HUES64 (cell line): ENCODE measurements around the gene MRTFA.
"Not testable (repeated sequence)": the region's sequence is repeated elsewhere in the genome, so short reads cannot be mapped to it uniquely, and the experiment has no call there.

Source experiments
- H3K27ac ChIP-seq: 2 replicates; pipeline ENCODE4 v1.7.0; 2013; ENCODE audit warnings: low read depth, low read length, inconsistent platforms
- H3K27me3 ChIP-seq: 2 replicates; pipeline ENCODE4 v1.6.1; 2013; ENCODE audit warnings: mild to moderate bottlenecking, low read length; ENCODE audit not compliant: insufficient read depth
- H3K36me3 ChIP-seq: 2 replicates; pipeline ENCODE4 v1.6.1; 2013; ENCODE audit warnings: mild to moderate bottlenecking, low read length; ENCODE audit not compliant: insufficient read depth
- H3K4me1 ChIP-seq: 2 replicates; pipeline ENCODE4 v1.6.1; 2013; ENCODE audit warnings: mild to moderate bottlenecking, low read length, moderate library complexity; ENCODE audit not compliant: insufficient read depth
- H3K4me3 ChIP-seq: 2 replicates; pipeline ENCODE4 v1.5.1; 2013; ENCODE audit warnings: mild to moderate bottlenecking, low read length, moderate library complexity
- H3K9ac ChIP-seq: 2 replicates; pipeline ENCODE4 v1.6.1; 2013; ENCODE audit warnings: mild to moderate bottlenecking, low read depth, low read length
- H3K9me3 ChIP-seq: 2 replicates; pipeline ENCODE4 v1.6.1; 2013; ENCODE audit warnings: low read depth, low read length; ENCODE audit not compliant: insufficient read depth
- WGBS: fragments of 150-250, 120-280 bp; methylation state at CpG from one replicate; pipeline ENCODE4 v1.1.7; 2013; ENCODE audit warnings: missing lambda C conversion rate; 5-methylcytosine and 5-hydroxymethylcytosine counted together

The MRTFA gene

DNA sequence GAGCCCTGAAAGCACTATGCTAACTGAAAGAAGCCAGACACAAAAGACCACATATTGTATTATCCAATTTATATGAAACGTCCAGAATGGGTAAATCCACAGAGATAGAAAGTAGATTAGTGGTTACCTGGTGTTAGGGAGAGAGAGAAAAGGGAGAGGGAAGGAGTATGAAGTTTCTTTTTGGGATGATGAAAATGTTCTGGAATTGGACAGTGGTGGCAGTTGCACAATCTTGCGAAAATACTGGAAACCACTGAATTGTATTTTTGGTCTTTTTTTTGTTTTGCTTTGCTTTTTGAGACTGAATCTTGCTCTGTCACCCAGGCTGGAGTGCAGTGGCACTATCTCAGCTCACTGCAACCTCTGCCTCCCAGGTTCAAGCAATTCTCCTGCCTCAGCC is 63.5 kb downstream of the MRTFA start:
- Histone ChIP-seq H3K9ac (no peak overlapping the region), H3K4me3 (no peak overlapping the region), H3K27me3 (no peaks in the 10 kb centered on the region), H3K36me3 (peaks cover 7% of the 10 kb centered on the region; the same call in 1 of the 2 replicates), H3K27ac (no peak overlapping the region), H3K9me3 (peaks cover 24% of the 10 kb centered on the region), H3K4me1 (peaks cover 4% of the 10 kb centered on the region; the same call in 1 of the 2 replicates)
- 96% methylated on average over 2 of the region's 2 CpGs for WGBS

DNA sequence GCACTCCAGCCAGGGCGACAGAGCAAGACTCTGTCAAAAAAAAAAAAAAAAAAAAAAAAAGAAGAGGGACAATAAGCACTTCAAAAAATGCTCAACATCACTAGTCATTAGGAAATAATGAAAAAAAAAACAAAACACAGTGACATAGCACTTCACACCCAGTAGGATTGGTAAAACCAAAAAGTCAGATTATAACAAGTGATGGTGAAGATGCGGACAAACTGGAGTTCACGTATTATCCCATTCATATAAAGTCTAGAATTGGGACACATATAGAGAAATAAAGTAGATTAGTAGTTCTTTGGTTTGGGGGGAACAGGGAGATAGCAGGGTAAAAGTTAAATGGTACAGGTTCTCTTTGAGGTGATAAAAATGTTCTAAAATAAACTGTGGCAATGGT is 64.6 kb downstream of the MRTFA start:
- Histone ChIP-seq H3K27me3 (no peaks in the 10 kb centered on the region), H3K4me1 (peaks cover 9% of the 10 kb centered on the region), H3K4me3 (no peak overlapping the region), H3K9ac (no peak overlapping the region), H3K27ac (no peak overlapping the region), H3K9me3 (peaks cover 24% of the 10 kb centered on the region), H3K36me3 (peaks cover 7% of the 10 kb centered on the region; the same call in 1 of the 2 replicates)
- WGBS, result 100% methylated on average over 2 of the region's 3 CpGs

DNA sequence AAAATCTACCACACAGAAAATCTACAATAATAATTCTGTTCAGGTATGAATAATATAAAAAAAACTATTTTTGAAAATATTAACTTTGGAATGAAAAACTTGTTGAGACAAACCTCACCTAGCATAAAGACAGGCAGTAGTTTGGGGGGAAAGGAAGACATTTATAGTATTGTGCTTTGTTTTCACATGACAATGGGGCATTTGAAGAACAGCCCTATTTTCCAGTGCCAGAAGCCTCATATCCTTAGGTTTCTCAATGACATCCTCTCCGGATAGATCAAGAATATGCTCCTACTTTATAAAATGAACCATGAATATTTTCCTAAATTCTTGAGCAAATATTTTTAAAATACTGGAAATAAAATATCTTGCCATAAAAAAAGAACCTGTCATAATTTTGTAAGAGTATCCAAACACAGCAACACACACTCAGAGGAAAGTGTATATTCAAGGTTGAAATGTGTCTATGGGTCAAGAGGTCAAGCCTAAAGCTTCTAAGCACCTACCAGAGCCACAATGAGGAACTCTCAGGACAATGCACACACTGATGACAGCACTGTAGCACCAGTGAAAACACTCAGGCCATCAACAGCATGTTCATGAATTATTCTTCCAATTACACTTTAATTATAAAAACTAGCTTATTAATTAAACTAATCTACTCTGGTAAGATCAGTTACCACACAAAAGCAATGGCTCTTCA is 68.7 kb downstream of the MRTFA start:
- 69% methylated on average over 1 of the region's 1 CpG for WGBS
- Histone ChIP-seq H3K4me1 (peaks cover 15% of the 10 kb centered on the region), H3K4me3 (no peak overlapping the region), H3K9me3 (peaks cover 23% of the 10 kb centered on the region), H3K9ac (no peak overlapping the region), H3K36me3 (peaks cover 7% of the 10 kb centered on the region; the same call in 1 of the 2 replicates), H3K27me3 (no peaks in the 10 kb centered on the region), H3K27ac (no peak overlapping the region)

DNA sequence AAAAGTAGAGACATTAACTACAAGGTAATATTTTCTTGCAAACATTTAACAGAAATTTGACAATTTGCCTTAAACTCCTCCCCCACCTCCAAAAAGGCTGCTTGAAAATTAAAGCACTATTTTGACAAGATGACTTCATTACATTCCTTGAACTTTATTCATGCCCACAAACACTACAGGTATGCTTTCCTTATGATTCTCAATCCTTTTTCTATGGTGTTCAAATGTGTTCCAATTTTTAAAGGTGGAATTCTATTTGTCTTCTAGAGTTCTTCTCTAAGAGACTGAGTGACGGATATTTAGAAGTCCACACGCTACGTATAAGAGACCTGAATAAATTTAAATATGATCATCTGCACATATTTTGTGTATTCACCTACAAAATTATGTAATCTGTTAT is 69.4 kb downstream of the MRTFA start:
- H3K4me1 ChIP-seq, result peaks cover 15% of the 10 kb centered on the region
- no peak overlapping the region for H3K27ac ChIP-seq
- H3K9me3 ChIP-seq, result peaks cover 16% of the 10 kb centered on the region
- H3K27me3 ChIP-seq, result no peaks in the 10 kb centered on the region
- no CpG with 5 or more reads among the region's 3 CpGs for WGBS
- H3K4me3 ChIP-seq, result no peak overlapping the region
- peaks cover 3% of the 10 kb centered on the region; the same call in 1 of the 2 replicates for H3K36me3 ChIP-seq
- no peak overlapping the region for H3K9ac ChIP-seq

DNA sequence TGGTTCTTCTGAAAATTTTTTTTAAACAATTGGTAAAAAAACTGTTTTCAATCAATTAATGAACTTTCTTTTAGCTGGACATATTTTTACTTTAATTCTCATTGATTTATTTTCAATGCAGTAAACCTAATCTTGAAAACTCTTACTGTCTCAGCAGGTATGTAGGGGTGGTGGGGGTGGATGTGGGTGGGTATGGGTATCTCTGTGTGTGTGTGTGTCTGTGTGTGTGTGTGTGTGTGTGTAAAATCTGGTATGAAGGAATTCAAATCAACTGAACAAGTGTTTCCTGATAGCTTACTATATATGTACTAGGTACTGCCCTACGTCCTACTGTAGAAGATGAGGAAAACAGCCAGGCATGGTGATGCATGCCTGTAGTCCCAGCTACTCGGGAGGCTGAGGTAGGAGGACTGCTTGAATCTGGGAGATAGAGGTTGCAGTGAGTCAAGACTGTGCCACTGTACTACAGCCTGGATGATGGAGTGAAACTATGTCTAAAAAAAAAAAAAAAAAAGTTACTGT is 75.5 kb downstream of the MRTFA start:
- no peak overlapping the region for H3K27ac ChIP-seq
- no peaks in the 10 kb centered on the region for H3K27me3 ChIP-seq
- no peak overlapping the region for H3K4me3 ChIP-seq
- WGBS, result 94% methylated on average over 2 of the region's 2 CpGs
- H3K9ac ChIP-seq, result no peak overlapping the region
- H3K36me3 ChIP-seq, result no peaks in the 10 kb centered on the region
- peaks cover 12% of the 10 kb centered on the region for H3K4me1 ChIP-seq
- H3K9me3 ChIP-seq, result no peaks in the 10 kb centered on the region

DNA sequence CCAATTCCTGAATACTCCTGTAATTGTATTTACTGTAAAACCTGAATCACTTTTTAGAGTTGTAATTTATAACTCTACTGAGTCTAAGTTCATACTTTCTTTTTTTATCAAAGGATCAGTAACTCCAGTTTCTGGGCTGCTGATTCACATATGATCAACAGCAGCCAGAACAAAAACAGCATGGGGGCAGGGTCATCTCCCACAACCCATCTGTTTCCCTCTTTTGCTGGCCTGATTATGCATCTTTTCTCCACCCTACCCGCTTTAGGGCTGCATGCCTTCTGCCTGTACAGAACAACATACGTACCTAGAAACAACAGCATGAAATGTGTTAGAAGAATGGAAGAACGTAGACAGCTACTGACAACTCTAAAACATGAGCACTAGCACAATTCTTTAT is 76.0 kb downstream of the MRTFA start:
- Histone ChIP-seq H3K27me3 (no peaks in the 10 kb centered on the region), H3K4me1 (peaks cover 12% of the 10 kb centered on the region), H3K36me3 (no peaks in the 10 kb centered on the region), H3K9me3 (no peaks in the 10 kb centered on the region), H3K27ac (no peak overlapping the region), H3K9ac (no peak overlapping the region), H3K4me3 (no peak overlapping the region)
- WGBS, result 98% methylated on average over 3 of the region's 3 CpGs

DNA sequence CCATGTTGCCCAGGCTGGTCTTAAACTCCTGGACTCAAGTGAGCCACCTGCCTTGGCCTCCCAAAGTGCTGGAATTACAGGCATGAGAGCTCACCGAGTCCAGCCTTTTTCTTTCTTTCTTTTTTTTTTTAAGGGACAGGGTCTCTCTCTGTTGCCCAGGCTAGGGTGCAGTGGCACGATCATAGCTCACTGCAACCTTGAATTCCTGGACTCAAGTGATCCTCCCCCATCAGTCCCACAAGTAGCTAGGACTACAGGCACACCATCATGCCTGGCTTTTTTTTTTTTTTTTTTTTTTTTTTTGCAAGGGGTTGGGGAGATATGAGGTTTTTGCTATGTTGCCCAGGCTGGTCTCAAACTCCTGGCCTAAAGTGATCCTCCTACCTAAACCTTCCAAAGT is 78.5 kb downstream of the MRTFA start:
- 97% methylated on average over 2 of the region's 2 CpGs for WGBS
- Histone ChIP-seq H3K36me3 (no peaks in the 10 kb centered on the region), H3K4me3 (no peak overlapping the region), H3K9ac (no peak overlapping the region), H3K9me3 (no peaks in the 10 kb centered on the region), H3K4me1 (peaks cover 10% of the 10 kb centered on the region), H3K27me3 (no peaks in the 10 kb centered on the region), H3K27ac (no peak overlapping the region)

DNA sequence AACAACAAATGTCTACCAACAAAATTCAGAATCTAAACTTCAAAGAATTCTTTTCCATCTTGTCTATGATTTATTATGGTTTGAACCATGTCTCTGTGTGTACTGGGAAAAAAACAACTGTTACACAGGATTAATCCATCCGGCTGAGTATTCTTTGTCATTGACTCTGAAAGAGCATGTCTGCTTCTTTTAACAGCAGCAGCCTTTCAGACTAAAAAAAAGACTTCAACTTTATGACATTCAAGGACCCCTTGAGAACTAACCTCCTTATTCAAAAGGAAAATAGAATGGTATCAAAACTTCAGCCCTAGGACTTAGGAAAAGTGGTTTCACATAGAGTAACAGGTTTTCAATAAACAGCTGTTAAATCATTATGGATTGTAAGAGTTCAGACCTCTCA is 79.9 kb downstream of the MRTFA start:
- 86% methylated on average over 1 of the region's 1 CpG for WGBS
- Histone ChIP-seq H3K9me3 (no peaks in the 10 kb centered on the region), H3K9ac (no peak overlapping the region), H3K27ac (no peak overlapping the region), H3K4me1 (peaks cover 10% of the 10 kb centered on the region), H3K27me3 (no peaks in the 10 kb centered on the region), H3K36me3 (peaks cover 6% of the 10 kb centered on the region; the same call in 1 of the 2 replicates), H3K4me3 (no peak overlapping the region)

DNA sequence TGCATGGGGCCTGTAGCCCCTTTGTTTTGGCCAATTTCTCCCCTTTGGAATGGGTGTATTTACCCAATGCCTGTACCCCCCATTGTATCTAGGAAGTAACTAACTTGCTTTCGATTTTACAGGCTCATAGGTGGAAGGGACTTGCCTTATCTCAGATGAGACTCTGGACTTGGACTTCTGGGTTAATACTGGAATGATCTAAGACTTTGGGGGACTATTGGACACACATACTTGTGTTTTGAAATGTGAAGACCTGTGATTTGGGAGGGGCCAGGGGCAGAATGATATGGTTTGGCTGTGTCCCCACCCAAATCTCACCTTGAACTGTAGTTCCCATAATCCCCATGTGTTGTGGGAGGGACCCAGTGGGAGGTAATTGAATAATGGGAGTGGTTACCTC is 82.5 kb downstream of the MRTFA start:
- WGBS, result 96% methylated on average over 1 of the region's 1 CpG
- H3K4me1 ChIP-seq, H3K4me3 ChIP-seq, H3K27ac ChIP-seq, H3K36me3 ChIP-seq, H3K9me3 ChIP-seq, H3K9ac ChIP-seq, H3K27me3 ChIP-seq: not testable (repeated sequence)

DNA sequence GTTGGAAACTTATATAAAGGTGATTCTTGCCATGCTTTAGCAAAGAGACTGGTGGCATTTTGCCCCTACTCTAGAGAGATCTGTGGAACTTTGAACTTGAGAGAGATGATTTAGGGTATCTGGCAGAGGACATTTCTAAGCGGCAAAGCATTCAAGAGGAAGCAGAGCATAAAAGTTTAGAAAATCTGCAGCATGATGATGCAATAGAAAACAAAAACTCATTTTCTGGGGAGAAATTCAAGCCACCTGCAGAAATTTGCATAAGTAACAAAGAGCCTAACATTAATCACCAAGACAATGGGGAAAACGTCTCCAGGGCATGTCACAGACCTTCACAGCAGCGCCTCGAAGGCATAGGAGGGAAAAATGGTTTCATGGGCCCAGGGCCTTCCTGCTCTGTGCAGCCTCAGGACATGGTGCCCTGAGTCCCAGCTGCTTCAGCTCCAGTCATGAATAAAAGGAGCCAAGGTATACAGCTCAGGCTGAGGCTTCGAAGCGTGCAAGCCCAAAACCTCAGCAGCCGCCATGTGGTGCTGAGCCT is 83.4 kb downstream of the MRTFA start:
- H3K9ac ChIP-seq, result no peak overlapping the region
- H3K4me3 ChIP-seq, result no peak overlapping the region
- H3K9me3 ChIP-seq, result no peaks in the 10 kb centered on the region
- peak overlapping the region; percentile 54; the same call in 1 of the 2 replicates for H3K27ac ChIP-seq
- H3K27me3 ChIP-seq, result no peaks in the 10 kb centered on the region
- peaks cover 10% of the 10 kb centered on the region; the same call in 1 of the 2 replicates for H3K36me3 ChIP-seq
- WGBS, result 85% methylated on average over 7 of the region's 7 CpGs
- H3K4me1 ChIP-seq, result peaks cover 10% of the 10 kb centered on the region

DNA sequence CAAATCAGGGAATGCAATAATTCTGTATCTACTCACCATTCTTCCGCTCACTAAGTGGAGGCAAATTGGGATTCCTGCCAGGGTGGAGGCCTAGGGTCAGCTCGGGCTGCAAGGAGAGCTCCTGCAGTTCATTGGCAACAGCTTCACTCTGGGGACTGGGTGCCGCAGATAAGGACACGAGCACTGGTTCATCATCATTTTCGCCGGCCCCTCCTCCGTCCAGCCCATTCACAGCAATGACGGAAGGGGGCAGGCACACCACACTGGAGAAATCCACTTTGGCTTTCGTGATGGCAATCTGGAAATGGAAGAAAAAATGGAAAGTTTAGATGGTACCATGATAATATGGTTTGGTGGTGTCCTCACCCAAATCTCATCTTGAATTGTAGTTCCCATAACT is 84.4 kb downstream of the MRTFA start:
- Histone ChIP-seq H3K27me3 (no peaks in the 10 kb centered on the region), H3K36me3 (peaks cover 10% of the 10 kb centered on the region; the same call in 1 of the 2 replicates), H3K4me3 (no peak overlapping the region), H3K4me1 (peaks cover 8% of the 10 kb centered on the region), H3K9ac (no peak overlapping the region), H3K9me3 (no peaks in the 10 kb centered on the region), H3K27ac (no peak overlapping the region)
- WGBS, result 93% methylated on average over 9 of the region's 9 CpGs
